Astrocyte of the spinal cord (primary cell): ENCODE data around the gene RNF115.
"Not testable (repeated sequence)": the region's sequence is repeated elsewhere in the genome, so short reads cannot be mapped to it uniquely, and the experiment has no call there.

Source experiments
- DNase-seq: peaks from one replicate; pipeline ENCODE4 v3.0.0; 2011; ENCODE audit warnings: low read depth, low spot score
- H3K4me3 ChIP-seq: 2 replicates; pipeline ENCODE4 v1.5.1; 2011; ENCODE audit warnings: low read depth, mild to moderate bottlenecking, low read length, moderate library complexity
- CTCF ChIP-seq: IDR thresholded peaks from 2 replicates; pipeline ENCODE4 v1.5.1; 2012; ENCODE audit warnings: low read depth, mild to moderate bottlenecking, low read length, inconsistent platforms
- in situ Hi-C: cut with HindIII; loops from 2 replicates; pipeline ENCODE4 v1.10.0; 2017; ENCODE audit warnings: low sequenced_read_pairs

Gene RNF115

GRCh38 chr1:145827966-145828365 lies 4.1 kb upstream of the RNF115 start:
- in situ Hi-C loops = no loop called here
- TF ChIP-seq CTCF = no peak
- DNase-seq = no peak
- H3K4me3 ChIP-seq = no peak overlapping the region

GRCh38 chr1:145826030-145826429 lies 2.1 kb upstream of the RNF115 start:
- DNase-seq = no peak
- H3K4me3 ChIP-seq = no peak overlapping the region
- no peak for TF ChIP-seq CTCF
- in situ Hi-C loops = no loop called here

GRCh38 chr1:145824499-145824842 lies 576 bp upstream of the RNF115 start:
- peak; percentile 11 for DNase-seq
- peak overlapping the region; percentile 87 for H3K4me3 ChIP-seq
- no peak for TF ChIP-seq CTCF
- in situ Hi-C loops = no loop called here

- DNase-seq, in situ Hi-C loops: not testable (repeated sequence)
- peak overlapping the region; percentile 20 for H3K4me3 ChIP-seq
Observed at GRCh38 chr1:145822779-145823331, 1.0 kb downstream of the RNF115 start.

GRCh38 chr1:145818095-145818494 lies 5.8 kb downstream of the RNF115 start:
- peak; percentile 79 for DNase-seq
- in situ Hi-C loops, H3K4me3 ChIP-seq: not testable (repeated sequence)

- H3K4me3 ChIP-seq, DNase-seq, in situ Hi-C loops: not testable (repeated sequence)
Observed at GRCh38 chr1:145812977-145813810, 10.7 kb downstream of the RNF115 start.

- in situ Hi-C loops = no loop called here
- no peak overlapping the region for H3K4me3 ChIP-seq
- DNase-seq = no peak
- TF ChIP-seq CTCF = no peak
Observed at GRCh38 chr1:145806844-145807243, 17.1 kb downstream of the RNF115 start.

- no peak for DNase-seq
- H3K4me3 ChIP-seq = no peak overlapping the region
- in situ Hi-C loops = no loop called here
- no peak for TF ChIP-seq CTCF
Observed at GRCh38 chr1:145806408-145806807, 17.5 kb downstream of the RNF115 start.
